ENCODE results near the gene GET4. TPM values are rescaled to one million over a fixed set of nuclear protein-coding genes. Genes with fewer than 3 reads are reported as not detected.
A peak's percentile ranks its signal among the peaks of the same experiment; 100 is the strongest.
"Not testable (repeated sequence)": the region's sequence is repeated elsewhere in the genome, so short reads cannot be mapped to it uniquely, and the experiment has no call there.

Gene GET4
- total RNA-seq, 1 experiment from 2014 or later, result 51.0 TPM

DNA sequence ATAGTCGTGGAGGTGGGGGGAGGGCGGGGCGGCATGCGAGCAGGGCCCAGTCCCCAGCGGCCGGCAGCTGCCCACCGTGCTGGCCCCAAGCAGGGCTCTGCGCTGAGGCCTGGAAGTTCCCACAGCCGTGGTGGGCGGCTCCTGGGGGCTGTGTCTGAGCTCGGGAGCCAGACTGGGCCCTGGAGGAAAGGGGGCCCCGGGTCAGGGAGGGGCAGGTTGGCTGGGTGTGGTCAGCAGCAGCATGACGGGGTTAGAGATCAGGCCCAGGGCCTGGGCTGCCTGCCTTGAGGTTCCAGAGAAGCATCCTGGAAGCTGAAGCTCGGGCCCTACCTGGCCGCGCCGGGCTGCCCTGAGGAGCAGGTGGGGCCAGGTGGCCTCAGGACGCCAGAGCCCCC is 22.1 kb downstream of the GET4 start:
- DNase-seq (ENCODE audit: low read depth), result no peak

DNA sequence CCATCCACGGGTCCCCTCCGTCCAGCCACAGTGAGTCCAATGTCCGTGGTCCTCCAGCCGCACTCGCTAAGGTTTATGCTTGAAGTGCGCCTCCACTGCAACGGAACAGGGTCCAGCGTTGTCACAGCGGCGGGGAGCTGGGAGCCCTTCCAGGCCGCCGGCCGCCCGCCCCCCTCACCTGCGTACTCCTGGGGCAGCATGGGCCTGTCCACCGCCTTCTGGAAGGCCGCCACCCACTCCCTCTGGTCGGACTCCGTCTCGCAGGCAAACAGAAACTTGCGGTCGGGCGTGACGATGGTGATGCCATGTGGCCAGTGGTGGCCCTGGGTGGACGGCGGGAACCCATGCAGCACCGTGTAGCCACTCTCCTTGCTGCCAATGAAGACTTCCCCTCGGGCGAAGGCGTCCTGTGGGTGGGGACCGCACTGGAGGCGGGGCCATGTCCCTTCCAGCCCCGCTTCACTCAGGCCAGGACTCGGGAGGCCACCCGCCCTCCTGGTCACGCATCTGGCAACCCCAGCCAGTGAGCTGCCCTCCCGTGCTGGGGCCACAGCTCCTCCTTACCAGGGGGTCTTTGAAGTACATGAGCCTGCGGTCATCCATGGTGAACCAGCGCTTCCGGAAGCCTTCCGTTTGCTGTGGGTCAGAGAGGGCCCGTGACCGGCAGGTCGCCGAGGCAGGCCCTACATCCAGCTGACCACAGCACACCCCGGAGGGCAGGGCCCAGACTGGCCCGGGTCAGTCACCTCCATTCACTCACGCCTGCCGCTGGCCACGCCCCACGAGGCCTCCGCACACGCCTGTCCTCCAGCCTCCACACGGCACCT is 22.7 kb downstream of the GET4 start:
- no peak for DNase-seq (ENCODE audit: low read depth)

DNA sequence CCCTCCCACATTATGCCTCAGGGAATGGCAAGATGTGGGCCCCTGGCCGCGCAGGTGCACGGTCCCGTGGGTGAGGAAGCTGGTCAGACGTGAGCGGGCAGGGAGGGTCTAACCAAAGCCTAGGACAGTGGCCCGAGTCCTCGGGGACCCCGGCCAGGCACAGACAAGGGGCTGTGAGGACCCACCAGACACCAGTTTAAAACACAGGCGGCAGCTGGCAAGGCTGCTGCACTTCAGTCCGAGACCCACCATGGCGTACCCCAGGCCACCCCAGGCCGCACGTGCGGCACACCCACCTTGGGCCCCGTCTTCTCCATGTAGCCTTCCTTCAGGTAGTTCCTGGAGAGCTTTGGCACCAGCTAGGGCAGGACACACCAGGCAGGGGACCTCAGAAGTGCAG is 23.5 kb downstream of the GET4 start:
- DNase-seq (ENCODE audit: low read depth), result no peak

DNA sequence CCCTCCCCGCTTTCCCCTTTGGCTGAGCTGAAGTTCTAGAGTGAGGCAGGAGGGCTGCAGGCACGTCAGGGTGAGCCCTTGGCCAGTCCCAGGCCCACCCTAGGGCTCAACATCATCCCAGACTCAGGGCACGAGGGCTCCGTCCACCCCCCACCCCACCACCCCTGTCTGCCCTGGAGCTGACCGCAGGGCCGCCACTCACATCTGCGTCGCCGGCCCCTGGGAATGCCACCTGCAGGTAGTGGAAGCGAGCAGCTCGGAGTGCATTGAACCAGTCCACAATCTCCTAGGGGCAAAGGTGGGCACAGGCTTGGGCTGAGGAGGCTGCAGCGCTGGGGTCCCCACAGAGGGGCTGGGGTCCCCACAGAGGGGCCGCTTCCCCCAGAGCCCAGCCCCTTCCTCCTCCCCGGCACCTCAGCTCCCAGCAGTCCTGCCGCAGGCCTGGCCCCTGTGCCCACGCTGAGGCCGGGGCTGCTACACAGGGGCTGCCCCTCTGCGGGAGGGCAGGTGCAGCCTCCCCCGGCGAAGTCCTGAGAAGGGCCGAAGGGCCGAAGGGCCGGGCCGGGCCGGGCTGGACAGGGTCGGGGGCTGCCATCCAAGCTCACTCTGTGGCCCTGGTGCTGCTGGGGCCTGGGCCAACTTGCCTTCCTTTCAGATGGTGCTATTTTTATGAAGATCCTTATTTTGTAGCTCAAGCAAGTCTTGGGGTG is 24.1 kb downstream of the GET4 start:
- DNase-seq (ENCODE audit: low read depth), result no peak

DNA sequence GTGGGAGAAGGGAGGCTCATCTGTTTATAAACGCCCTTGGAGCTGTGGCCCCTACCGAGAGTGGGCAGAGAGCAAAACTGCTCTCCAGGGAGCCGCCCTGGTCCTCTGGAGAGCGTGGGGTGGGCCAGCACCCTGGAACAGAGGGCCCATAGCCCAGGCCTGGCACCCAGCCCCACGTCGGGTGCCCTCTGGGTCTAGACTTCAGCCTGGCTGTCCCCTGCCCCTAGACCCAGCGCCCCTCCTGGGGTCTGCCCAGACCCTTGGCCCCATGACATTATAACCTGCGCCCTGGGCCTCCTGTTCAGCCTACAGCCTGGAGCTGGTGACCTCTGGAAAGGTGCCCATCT is 24.7 kb downstream of the GET4 start:
- no peak for DNase-seq (ENCODE audit: low read depth)

DNA sequence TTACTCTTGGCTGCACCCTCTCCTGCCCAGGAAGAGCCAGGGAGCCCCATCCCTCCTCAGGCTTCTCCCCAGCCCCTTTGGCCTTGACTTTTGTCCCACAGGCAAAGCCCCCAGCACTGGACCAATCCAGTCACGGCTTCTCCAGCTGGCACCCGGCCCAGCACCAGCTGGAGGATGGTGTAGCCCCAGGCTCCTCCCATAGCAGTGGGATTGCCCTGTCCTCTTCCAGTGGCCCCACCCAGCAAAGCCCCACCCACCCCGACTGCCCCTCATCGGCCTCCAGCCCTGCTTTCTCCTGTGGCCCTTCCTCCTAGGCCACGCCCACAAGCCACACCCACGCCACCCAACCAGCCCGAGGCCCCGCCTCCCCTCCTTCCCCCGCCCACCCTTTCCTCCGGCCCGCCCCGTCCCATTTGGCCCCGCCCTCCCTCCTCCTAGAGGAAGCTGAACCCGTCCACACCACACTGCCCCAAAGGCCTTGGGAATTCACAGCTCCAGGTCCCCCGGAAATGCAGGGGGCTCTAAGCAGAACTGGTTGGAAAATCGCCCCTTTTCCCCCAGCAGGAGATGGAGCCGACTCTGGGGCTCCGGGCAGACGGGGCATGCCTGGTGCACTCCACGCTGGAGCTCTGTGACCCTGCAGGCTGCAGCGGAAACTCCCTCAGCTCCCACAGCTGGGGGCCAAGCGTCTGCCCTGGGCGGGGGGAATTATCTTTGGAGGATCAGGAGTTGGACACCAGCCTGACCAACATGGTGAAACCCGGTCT is 25.2 kb downstream of the GET4 start:
- DNase-seq (ENCODE audit: low read depth), result peak; percentile 65

DNA sequence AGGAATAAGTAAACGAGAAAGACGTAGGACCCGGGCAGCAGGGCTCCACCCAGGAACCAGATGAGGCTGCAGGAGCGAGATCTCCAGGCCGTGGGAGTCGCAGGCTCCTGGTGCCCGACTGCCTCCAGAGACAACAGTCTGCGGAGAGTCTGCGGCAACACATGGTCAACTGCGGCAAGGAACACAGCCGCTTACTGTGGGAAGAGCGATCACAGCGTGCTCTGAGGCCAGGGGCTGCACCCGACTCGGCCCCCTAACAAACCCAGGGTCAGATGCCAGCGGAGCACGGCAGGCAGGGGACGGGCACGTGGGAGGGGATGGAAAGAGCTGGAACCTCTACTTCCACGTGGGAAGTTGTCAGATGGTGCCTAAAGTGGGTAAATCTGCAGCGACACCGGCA is 26.6 kb downstream of the GET4 start:
- no peak for DNase-seq (ENCODE audit: low read depth)

DNA sequence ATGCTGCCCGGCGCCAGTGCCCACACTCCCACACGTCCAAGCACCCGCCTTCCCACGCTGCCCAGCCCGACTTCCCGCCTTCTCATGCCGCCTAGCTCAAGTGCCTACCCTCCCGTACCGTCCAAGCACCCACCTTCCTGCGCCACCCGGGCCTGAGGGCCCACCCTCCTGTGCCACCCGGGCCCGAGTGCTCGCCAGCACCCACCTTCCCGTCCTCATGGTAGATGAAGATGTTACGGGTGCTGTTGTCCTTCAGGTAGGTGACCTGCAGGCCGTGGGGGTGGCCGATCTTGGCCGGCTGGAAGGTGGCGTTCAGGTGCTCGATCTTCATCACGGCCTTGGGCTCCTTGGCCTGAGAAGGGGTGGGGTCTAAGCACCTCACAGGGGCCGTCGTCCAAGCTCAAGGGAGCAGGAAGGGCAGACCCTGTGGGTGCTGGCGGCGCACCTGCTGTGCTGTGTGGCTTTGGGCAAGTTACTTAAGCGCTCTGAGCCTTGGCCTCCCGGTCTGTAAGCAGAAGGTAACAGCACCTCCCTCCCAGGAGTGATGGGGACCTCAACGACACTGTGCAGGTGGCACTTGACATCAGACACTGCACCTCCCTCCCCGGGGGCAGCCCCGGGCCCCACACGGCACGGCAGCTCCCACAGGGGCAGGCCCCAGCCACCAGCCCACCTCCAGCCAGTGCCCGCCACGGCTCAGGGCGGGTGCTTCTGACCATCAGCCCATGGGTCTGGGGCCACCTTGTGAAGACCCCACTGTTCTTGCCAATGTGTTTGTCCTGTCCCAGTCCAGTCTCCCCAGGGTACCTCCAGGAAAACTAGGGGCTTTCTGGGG is 27.8 kb downstream of the GET4 start:
- DNase-seq (ENCODE audit: low read depth), result no peak

DNA sequence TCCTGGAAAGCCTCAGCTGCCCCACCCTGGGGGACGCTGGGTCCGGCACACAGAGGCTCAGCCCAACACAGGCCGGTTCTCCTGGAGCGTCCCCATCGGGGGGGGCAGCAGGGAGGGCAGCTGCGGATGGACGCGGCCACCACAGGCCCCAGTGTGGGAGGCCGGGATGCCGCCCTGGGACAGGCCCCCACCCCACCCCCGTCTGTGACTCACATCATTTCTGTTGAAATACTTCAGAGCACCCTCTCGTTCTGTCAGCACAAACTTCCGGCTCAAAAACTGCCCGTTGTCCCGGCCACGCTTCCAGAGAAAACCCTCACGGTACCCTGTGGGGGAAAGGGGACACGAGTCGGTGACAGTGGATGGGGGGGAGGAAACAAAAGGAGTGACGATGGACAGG is 28.5 kb downstream of the GET4 start:
- peak; percentile 63 for DNase-seq (ENCODE audit: low read depth)

DNA sequence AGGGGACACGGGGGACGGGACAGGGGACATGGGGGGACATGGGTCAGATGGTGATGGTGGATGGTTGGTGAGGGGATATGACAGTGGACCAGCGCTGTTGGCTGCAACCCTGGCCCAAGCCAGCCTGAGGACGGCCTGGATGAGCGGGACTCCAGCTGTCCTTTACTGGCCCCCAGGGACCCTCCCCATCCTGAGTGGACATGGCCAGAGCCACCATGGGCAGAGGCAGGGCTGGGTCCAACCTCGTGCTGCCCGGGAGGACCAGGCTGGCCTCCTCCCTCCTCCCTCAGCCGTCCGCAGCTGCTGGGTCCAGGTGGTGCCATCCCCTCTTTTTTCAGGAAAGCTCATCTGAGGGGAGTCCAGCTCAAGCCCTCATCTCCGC is 30.4 kb downstream of the GET4 start:
- DNase-seq (ENCODE audit: low read depth), result no peak

DNA sequence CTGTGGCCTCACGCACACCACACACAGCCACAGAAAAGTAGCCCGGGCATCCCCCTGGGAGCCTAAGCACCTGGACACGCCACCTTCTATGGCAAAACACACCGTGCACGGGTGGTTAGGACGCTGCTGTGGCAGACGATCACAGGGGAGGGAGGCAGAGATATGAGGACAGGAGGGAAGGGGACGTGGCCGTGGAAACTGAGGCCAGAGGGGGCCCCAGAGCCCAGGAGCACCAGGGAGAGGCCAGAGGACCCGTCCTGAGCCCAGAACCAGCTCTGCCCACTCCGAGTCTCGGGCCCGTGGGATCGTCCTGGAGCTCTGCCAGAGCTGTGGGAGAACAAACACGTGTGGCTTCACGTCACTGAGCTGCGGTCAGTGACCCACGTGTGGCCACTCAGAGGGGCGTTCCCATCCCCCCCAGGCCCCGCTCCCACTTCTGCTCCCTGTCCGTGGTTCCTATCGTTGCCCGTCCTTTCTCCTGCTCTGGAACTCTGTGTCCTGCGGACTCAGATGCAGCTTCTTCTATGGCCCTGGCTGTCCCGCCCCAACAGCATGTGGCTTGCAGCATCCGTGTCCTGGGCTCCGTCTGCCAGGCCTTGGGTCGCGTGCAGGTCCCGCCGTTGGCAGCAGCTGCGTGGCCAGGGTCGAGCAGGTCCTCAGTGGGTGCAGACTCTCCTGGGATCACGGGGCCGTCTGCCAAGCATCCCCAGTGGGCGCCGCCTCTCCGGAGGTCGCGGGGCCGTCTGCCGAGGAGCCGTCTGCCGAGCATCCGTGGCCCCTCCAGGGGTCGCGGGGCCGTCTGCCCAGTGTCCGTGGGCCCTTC is 31.0 kb downstream of the GET4 start:
- DNase-seq (ENCODE audit: low read depth), result no peak

DNA sequence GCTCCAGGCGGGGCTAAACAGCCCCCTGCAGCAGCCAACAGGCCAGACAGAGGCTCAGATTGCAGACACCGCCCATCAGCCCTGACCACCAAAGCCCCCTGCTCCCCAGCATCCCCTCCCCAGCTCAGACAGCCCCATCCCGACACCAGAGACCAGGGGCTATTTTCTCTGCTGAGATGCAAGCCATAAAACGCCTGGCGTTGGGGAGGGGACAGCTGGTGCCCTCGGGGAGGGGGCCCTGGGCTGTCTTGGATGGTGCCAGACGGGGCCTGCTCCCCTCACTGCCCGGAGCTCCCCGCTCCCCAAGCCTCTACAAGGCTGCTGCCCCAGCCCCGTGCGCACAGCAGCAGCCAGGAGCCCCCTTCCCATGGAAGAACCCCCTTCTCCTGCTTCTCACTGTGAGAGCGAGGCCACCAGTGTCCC is 31.8 kb downstream of the GET4 start:
- DNase-seq (ENCODE audit: low read depth), result no peak

DNA sequence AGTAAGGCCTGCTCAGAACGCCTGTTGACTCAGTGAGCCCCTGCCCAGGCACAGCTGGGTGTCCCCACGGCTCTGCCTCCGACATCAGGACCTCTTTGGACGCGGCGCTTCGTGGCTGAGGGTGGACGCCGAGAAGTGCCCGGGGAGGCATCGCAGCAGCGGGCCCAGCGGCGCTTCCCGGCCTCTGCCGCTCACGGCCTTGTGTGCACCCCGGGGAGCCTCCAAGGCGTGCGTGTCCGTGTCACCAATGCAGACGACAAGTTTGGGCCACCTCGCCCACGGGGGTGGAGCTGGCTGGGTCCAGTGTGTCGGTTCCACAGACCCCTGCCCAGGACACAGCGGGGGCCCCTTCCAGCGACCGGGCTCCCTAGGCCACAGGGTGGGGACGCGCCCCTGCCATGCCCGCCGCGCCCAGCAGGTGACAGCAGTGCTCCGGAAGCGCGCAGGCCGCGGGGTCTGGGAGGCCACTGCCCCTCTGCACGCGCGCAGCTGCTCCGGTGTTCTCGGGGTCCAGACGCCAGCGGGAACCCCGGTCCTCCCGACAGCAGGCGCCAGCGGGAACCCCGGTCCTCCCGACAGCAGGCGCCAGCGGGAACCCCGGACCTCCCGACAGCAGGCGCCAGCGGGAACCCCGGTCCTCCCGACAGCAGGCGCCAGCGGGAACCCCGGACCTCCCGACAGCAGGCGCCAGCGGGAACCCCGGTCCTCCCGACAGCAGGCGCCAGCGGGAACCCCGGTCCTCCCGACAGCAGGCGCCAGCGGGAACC is 32.4 kb downstream of the GET4 start:
- not testable (repeated sequence) for DNase-seq (ENCODE audit: low read depth)

DNA sequence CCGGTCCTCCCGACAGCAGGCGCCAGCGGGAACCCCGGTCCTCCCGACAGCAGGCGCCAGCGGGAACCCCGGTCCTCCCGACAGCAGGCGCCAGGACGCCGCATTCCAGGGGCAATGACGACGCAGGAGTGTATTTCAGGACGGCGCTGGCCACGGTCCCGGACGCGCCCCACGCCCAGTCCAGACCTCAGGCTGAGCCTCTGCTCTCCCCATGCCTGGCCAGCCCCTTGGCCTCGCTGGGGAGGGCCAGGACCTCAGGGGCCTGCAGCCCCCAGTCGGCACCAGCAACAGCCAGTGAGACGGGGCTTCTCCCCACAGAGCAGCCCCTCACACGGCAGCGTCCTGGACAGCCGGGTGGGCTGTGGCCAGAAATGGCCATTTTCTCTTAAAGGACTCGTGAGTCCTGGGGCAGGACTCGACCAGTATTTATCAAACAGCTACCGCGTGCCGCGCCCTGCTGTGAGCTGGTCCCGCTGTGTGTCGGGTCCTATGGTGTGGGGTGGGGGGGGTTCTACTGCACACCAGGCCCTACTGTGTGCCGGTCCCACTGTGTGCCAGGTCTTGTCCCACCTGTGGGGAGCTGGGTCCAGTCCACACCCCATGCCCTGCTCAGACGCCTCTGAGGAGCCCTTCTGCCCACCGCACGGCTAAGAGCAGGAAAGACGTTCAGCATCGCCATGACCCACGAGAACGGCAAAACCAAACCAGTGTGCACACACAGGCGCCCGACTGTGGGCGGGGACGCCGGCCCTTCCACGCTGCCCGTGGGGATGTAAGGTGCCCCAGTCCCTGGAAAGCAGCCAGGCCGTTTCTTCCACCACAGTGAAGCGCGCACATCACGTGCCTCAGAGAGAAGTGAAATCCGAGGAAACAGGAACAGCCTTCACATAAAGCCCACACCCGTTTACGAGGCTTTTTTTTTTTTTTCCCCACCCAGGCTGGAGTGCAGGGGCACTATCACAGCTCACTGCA is 33.3 kb downstream of the GET4 start:
- DNase-seq (ENCODE audit: low read depth), result no peak

DNA sequence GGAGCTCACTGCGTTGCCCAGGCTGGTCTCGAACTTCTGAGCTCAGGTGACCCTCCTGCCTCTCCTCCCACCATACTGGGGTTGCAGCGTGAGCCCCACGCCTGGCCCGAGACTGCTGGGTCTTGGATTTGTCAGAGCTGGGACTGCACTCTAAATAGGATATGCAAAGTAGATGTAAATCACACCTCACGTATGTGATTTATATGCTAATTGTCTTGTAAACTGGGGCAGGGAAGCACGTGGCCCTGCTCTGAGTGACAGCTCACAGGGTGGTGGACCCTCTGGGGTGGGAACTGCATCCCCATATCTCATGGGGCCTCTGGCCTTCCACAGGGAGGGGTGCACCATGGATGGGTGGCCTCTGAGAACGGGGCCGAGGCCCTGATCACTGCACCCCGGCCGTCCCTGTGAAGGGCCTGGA is 34.1 kb downstream of the GET4 start:
- DNase-seq (ENCODE audit: low read depth), result no peak

DNA sequence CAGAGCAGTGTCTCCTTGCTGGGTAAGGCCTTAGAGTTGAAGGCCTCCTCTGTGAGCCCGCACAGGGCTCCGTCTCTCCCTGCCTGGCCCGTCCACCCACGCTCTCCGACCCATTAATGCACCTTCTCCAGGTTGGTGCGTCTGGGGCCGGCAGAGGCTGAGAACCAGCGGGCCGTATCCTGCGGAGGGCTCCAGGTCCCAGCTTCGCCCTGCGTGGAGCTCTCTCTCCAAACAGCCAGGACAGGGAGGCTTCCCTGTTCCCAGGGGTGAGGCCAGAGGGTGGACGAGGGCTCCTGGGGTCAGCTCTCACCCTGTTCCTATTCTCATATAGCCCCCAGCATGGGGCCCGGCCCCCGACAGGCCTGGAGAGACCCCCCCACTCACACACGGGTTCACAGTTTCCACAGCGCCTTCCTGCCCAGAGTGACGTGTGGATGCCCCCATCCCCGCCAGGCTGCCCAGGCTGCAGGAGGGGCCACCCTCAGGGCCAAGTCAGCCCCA is 34.6 kb downstream of the GET4 start:
- no peak for DNase-seq (ENCODE audit: low read depth)

DNA sequence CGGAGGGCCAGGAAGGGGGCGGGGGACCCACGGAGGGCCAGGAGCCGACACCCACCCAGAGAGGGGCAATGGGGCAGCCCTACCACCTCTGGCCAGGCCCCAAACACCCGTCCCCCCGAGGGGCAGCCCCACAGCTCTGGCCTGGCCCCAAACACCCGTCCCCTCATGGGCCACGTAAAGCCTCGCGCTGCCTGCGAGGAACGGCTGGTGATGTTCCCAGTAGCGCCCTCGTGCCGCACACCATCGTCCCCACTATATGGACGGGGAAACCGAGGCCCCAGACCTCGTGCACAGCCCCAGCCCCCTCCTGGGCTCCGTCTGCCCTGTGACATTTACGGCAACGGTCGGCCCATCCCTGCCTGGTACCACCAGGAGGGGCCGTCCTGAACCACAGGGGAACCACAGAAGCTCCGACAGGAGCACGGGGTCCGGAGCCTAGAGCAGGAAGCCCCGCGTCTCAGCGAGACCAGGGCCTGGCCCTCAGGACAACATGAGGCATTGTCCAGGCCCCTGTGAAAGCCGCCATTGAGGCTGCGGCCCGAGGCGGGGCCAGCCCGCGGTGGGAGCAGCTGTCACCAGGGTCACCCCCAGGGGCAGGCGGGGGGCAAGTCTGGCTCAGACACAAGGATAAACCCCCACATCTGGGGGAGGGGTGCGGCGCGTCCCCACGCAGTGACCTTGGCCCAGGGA is 35.6 kb downstream of the GET4 start:
- no peak for DNase-seq (ENCODE audit: low read depth)

Data from HT1080 (cell line).